ENCODE results near the gene DVL3.

DNA sequence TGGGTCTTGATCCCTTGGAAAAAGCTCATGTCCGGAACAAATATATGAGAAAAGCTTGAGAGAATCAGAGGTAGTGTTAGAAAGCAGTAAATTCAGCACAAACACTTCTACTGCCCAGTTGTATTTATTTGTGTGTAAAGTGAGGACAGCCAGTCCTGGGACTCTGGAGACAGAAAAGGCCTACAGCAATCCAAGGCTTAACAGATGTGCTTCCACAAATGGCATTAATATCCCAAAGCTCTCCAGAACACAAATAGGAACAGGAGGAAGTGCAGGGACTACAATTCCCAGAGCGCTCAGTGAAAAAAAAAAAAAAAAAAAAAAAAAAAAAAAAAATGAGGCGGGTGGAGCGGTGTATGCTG lies 19.1 kb downstream of the DVL3 start:
- TF ChIP-seq, protein P1, sequence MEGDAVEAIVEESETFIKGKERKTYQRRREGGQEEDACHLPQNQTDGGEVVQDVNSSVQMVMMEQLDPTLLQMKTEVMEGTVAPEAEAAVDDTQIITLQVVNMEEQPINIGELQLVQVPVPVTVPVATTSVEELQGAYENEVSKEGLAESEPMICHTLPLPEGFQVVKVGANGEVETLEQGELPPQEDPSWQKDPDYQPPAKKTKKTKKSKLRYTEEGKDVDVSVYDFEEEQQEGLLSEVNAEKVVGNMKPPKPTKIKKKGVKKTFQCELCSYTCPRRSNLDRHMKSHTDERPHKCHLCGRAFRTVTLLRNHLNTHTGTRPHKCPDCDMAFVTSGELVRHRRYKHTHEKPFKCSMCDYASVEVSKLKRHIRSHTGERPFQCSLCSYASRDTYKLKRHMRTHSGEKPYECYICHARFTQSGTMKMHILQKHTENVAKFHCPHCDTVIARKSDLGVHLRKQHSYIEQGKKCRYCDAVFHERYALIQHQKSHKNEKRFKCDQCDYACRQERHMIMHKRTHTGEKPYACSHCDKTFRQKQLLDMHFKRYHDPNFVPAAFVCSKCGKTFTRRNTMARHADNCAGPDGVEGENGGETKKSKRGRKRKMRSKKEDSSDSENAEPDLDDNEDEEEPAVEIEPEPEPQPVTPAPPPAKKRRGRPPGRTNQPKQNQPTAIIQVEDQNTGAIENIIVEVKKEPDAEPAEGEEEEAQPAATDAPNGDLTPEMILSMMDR (IDR thresholded peaks at IDR 0.05), result no peak
- no peak for TF ChIP-seq POLR2A (IDR thresholded peaks at IDR 0.05)

Data from body of pancreas (tissue), 4 donors.